CD4-positive, alpha-beta T cell treated with Interleukin-17A for 4 hours (primary cell): ENCODE results near the gene KCNE4.

ENCODE experiments used
- DNase-seq: peaks from one replicate; pipeline ENCODE4 v3.0.0-alpha.2; 2020; ENCODE audit warnings: mixed read lengths

Gene KCNE4

GRCh38 chr2:223051693-223052289 lies at the start of gene KCNE4:
TSS of gene KCNE4 (plus strand) at chr2:223052190. CDS start at chr2:223052831, 641 bp downstream.
- DNase-seq, result no peak

GRCh38 chr2:223003191-223003590 lies 48.8 kb upstream of the KCNE4 start:
- DNase-seq, result no peak

- DNase-seq, result no peak
Measured at GRCh38 chr2:223005496-223005895, 46.5 kb upstream of the KCNE4 start.

GRCh38 chr2:223007531-223007930 lies 44.5 kb upstream of the KCNE4 start:
- DNase-seq, result no peak

GRCh38 chr2:223008162-223008561 lies 43.8 kb upstream of the KCNE4 start:
- DNase-seq, result no peak

GRCh38 chr2:223008956-223009355 lies 43.0 kb upstream of the KCNE4 start:
- DNase-seq, result no peak

- no peak for DNase-seq
Measured at GRCh38 chr2:223010641-223011040, 41.3 kb upstream of the KCNE4 start.

- no peak for DNase-seq
Measured at GRCh38 chr2:223012291-223012690, 39.7 kb upstream of the KCNE4 start.

GRCh38 chr2:223019390-223019930 lies 32.5 kb upstream of the KCNE4 start:
- no peak for DNase-seq

GRCh38 chr2:223019987-223020717 lies 31.8 kb upstream of the KCNE4 start:
- no peak for DNase-seq

- no peak for DNase-seq
Measured at GRCh38 chr2:223020971-223021675, 30.9 kb upstream of the KCNE4 start.

GRCh38 chr2:223026357-223027110 lies 25.5 kb upstream of the KCNE4 start:
- no peak for DNase-seq

GRCh38 chr2:223027442-223027841 lies 24.5 kb upstream of the KCNE4 start:
- DNase-seq, result no peak

GRCh38 chr2:223029287-223029686 lies 22.7 kb upstream of the KCNE4 start:
- no peak for DNase-seq

GRCh38 chr2:223032187-223033142 lies 19.5 kb upstream of the KCNE4 start:
- DNase-seq, result no peak

GRCh38 chr2:223034221-223034975 lies 17.6 kb upstream of the KCNE4 start:
- no peak for DNase-seq

GRCh38 chr2:223036790-223037444 lies 15.1 kb upstream of the KCNE4 start:
- no peak for DNase-seq

- no peak for DNase-seq
Measured at GRCh38 chr2:223037445-223037800, 14.6 kb upstream of the KCNE4 start.

GRCh38 chr2:223039618-223040017 lies 12.4 kb upstream of the KCNE4 start:
- no peak for DNase-seq

GRCh38 chr2:223040527-223040926 lies 11.5 kb upstream of the KCNE4 start:
- DNase-seq, result no peak
